NK-92 (cell line): Measurements from ENCODE around the gene NBEA.

Experiments used
- DNase-seq: peaks from one replicate; lab custom pipeline; 2025; ENCODE audit not compliant: unreplicated experiment; lab: John Stamatoyannopoulos, UW

Gene NBEA

DNA sequence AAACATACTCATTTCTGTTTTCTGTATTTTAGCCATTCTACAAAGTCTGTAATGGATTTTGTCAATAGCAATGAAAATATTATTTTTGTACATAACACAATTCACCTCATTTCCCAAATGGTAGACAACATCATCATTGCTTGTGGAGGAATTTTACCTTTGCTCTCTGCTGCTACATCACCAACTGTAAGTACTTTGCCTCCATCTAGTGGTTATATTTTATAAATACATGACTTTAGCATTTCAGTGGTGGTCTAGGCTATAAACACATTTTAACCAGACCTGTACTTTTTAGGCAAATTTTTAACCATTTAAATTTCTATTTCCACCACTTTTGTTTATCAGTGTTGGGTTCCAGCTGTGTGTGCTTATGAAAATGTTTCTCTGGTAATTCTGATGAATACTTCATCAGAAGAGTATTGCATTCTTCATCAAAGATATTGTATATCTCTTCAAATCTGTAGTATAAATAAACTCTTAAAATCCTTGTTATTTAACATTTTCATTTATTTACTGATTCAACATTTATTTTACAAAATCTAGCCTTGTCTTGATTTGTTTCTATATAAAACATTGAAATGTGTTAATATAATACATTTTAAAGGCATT is 222.4 kb downstream of the NBEA start:
- no peak for DNase-seq

DNA sequence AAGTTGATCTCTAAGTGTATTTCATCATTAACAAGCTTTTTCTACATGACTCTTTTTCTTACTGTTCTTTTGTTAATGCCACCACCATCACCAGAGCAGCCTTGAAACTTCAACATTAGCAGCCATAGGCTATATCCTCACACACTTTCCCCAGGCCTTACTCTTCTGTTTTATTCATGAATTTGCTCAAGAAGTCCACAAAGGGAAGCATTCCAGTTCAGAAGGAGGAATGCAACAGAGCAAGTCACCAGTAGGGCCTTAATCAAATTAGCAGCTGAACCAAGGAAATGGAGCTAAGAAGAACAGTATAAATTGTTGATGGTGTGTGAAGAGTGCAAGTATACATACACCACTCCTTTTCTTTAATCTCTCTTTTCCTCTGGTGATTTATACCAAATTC is 223.1 kb downstream of the NBEA start:
- no peak for DNase-seq

DNA sequence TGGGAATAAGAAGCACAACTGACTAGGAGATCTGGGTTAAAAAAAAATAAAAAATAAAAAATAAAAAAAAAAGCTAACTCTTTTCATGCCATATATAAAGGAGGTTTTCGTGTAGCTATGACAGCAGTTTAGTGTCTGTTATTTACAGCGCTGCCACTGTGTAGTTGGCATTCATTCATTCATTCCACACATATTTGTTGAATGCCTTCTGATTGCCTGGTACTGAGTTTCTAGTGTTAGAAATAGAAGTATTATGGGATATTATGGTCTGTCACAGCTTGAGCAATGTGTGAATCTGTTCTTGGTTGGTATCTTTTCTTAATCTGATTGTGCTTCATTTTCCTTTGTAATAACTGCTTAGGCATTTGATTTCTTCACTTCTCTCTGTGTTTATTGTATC is 237.4 kb downstream of the NBEA start:
- DNase-seq = no peak

- DNase-seq = no peak
Measured at GRCh38 chr13:35179920-35180663, 238.0 kb downstream of the NBEA start.

- no peak for DNase-seq
Measured at GRCh38 chr13:35190241-35190640, 248.2 kb downstream of the NBEA start.

- DNase-seq = no peak
Measured at GRCh38 chr13:35191883-35192282, 249.8 kb downstream of the NBEA start.

- no peak for DNase-seq
Measured at GRCh38 chr13:35198613-35199200, 256.6 kb downstream of the NBEA start.

DNA sequence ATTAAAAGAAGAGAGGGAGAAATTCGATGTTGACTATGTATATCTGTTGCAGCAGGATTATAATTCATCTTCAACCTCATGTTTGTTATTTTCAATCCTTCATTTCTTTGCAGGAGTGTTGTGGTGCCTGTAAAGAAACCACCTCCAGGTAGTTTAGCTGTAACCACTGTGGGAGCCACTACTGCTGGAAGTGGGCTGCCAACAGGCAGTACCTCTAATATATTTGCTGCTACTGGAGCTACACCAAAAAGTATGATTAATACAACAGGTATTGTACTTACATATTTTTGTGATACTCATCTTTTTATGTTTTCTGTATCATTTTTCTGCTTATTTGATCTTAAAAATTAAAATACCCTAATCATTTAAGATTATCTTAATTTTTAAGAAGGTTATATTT is 266.5 kb downstream of the NBEA start:
- DNase-seq = no peak

- DNase-seq = no peak
Measured at GRCh38 chr13:35210261-35210660, 268.2 kb downstream of the NBEA start.

- DNase-seq = no peak
Measured at GRCh38 chr13:35211949-35212348, 269.9 kb downstream of the NBEA start.

DNA sequence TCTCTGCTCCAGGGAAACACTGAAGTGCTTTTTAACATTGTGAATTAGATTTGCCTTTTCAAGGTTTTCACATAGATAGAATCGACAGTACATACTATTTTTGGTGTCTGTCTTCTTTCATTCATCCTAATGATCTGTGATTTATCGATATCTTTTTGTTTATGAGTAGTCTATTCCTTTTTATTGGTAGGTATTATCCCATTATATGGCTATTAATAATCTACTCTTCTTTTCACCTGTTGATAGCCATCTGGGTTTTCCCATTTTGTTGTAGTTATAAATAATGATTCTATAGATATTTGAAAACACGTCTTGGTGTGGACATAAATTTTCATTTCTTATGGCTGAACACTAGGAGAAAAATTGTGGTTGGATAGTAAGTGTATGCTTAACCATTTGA is 271.8 kb downstream of the NBEA start:
- no peak for DNase-seq

- no peak for DNase-seq
Measured at GRCh38 chr13:35216131-35216530, 274.1 kb downstream of the NBEA start.

GRCh38 chr13:35219021-35219420 is 277.0 kb downstream of the NBEA start:
- DNase-seq = no peak

DNA sequence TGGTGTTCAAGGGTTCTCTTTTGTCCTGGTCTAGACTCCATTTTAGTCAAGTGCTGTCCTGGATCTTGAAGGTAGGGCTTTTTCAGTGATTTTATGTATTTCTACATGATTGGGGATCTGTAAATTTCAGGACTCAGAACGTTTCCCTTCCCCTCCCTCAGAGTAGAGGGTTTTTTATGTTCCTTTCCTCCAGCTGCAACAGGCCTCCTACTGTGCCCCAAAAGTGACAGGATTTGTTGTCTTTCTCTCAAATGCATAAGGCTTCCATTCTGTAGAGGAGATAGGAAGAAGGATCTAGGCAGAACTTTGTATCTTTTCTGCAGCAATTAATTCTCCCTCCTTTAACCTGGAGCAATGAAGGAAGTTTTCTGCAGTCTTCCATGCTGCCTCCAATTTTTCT is 283.1 kb downstream of the NBEA start:
- no peak for DNase-seq

GRCh38 chr13:35225582-35225981 is 283.5 kb downstream of the NBEA start:
- no peak for DNase-seq

GRCh38 chr13:35228536-35228935 is 286.5 kb downstream of the NBEA start:
- no peak for DNase-seq

DNA sequence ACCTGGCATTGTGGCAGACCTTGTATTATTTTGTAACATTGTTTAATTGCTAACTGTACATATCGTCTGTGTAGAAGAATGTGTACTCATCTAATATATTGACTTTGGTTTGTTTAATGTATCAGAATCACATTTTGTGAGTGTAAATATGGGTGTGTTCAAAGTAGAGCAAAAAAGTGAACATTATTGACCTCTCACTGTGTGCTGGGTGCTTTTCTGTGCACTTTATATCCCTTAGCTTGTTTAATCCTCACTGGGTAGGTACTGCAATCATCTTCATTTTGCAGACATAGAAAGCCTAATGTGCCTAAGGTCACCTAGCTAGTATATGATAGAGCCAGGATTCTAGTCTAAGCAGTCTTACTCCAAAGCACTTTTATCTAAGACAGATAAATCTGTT is 289.4 kb downstream of the NBEA start:
- DNase-seq = no peak

- no peak for DNase-seq
Measured at GRCh38 chr13:35238274-35238673, 296.2 kb downstream of the NBEA start.

GRCh38 chr13:35252536-35253205 is 310.6 kb downstream of the NBEA start:
- DNase-seq = no peak

DNA sequence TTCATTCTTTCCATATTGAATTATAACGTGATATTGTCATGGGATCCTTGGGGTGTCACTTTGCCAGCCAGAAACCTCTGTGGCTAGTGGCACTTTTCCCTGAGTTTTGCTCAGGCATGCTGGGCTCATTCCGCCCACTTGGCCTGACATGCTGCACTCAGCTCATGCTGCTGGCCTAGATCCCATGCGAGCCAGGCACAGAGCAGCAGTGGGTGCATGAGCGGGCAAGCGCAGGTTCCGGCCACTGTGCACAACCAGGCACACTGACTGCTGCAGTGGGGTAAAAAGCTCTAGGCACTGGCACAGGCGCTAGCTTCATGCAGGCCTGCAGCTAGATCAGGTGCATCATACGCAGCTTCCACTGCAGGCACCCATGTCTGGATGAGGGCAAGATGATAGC is 313.2 kb downstream of the NBEA start:
- DNase-seq = no peak

DNA sequence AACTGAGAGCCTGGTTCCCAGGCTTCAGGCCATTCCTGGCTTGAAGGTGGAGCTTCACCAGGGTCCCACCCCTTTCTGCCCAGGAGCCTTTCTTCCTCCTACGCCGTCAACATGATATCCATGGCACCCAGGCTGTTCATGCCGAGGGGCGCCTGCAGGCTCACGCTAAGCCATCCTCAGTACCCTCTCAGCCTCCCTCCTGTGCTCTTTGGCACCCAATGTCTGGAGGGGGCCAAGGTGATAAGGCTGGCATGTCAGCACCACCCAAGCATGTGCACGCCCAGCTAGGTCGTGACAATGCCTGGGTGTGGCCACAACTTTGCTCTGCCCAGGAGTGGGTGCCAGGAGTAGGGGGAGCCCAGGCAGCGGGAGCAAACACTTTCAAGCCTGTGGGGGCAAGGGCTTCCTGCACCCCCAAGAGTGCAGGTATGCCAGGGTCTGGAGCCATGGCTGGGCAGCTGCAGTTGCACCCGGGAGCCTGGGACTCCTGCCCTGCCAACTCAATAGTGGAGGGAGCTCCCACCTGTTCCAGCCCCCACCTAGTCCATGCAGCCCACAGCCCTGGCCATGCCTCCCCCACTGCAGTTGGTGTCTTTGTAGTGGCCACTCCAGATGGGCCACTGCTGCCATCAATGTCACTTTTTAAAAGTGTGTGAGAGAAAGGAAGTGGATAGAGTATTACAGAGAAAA is 314.5 kb downstream of the NBEA start:
- DNase-seq = no peak
